ENCODE measurements around the gene SLC4A7.

- no peak for TF ChIP-seq CTCF (optimal IDR thresholded peaks at IDR 0.05 in 1 of 3, IDR thresholded peaks at IDR 0.05 in 1 of 3, conservative IDR thresholded peaks at IDR 0.05 in 1 of 3; ENCODE audit: extremely low read depth in 1 of 3, insufficient read depth in 2 of 3, low read length in 3 of 3)
- no peak for TF ChIP-seq EZH2 (IDR thresholded peaks at IDR 0.05; ENCODE audit: low read length)
Observed at GRCh38 chr3:27471923-27472550, 12.1 kb downstream of the SLC4A7 start.

Measured in keratinocyte (primary cell).